H1 (cell line): ENCODE measurements around the gene SLC5A4. TPM values are rescaled to one million over a fixed set of nuclear protein-coding genes. Genes with fewer than 3 reads are reported as not detected.

Source experiments
- CTCF ChIA-PET: fragments of 300-600 bp; sonication (Branson Sonifier 250); formaldehyde crosslinking; loops from one replicate; lab custom pipeline; 2021; ENCODE audit not compliant: partially characterized antibody; lab: Charles Lee
- POLR2A ChIA-PET: fragments of 300-600 bp; sonication (Branson Sonifier 250); formaldehyde crosslinking; loops from one replicate; lab custom pipeline; 2021; ENCODE audit warnings: inconsistent platforms; ENCODE audit not compliant: partially characterized antibody; lab: Charles Lee
- DNase-seq, 2 experiments: peaks; one replicate each; pipeline versions ENCODE4 v3.0.0 to v3.0.0-alpha.2; 2010 to 2022; ENCODE audit warnings: low spot score in 2 of 2, low read depth in 1 of 2, mixed read lengths in 1 of 2
- FAIRE-seq: peaks from 2 replicates; lab custom pipeline; 2011; peaks lifted over from hg19 to GRCh38; lab: Jason Lieb, UNC
- H2AFZ ChIP-seq: 2 replicates; pipeline ENCODE4 v1.8.1; 2012; ENCODE audit warnings: low read length, inconsistent platforms
- H2AK5ac ChIP-seq: 2 replicates; pipeline ENCODE4 v1.6.1; 2013; ENCODE audit warnings: low read depth, low read length
- H2BK120ac ChIP-seq: replicated peaks from 2 replicates; pipeline ENCODE3; 2013; ENCODE audit warnings: low read depth, low read length, inconsistent platforms
- H2BK12ac ChIP-seq: 2 replicates; pipeline ENCODE4 v1.6.1; 2013; ENCODE audit warnings: low read depth, low read length
- H2BK15ac ChIP-seq: 2 replicates; pipeline ENCODE4 v1.6.1; 2013; ENCODE audit warnings: low read length
- H2BK20ac ChIP-seq: 2 replicates; pipeline ENCODE4 v1.6.1; 2013; ENCODE audit warnings: low read length
- H2BK5ac ChIP-seq: 2 replicates; pipeline ENCODE4 v1.6.1; 2013; ENCODE audit warnings: low read depth, low read length
- H3K14ac ChIP-seq: 2 replicates; pipeline ENCODE4 v1.6.1; 2013; ENCODE audit warnings: inconsistent platforms; ENCODE audit not compliant: insufficient read length
- H3K18ac ChIP-seq: 2 replicates; pipeline ENCODE4 v1.6.1; 2013; ENCODE audit warnings: low read length; ENCODE audit errors: extremely low read depth
- H3K23ac ChIP-seq: 2 replicates; pipeline ENCODE4 v1.6.1; 2013; ENCODE audit warnings: inconsistent platforms; ENCODE audit not compliant: insufficient read length
- H3K23me2 ChIP-seq: 2 replicates; pipeline ENCODE4 v1.6.1; 2013; ENCODE audit warnings: low read depth, low read length
- H3K27ac ChIP-seq: 2 replicates; pipeline ENCODE4 v1.6.1; 2011; ENCODE audit warnings: low read depth, low read length, inconsistent platforms
- H3K27me3 ChIP-seq, 4 experiments: replicated peaks in 1 of 4; 1 replicate in 1 of 4; 2 replicates in 3 of 4; pipeline versions ENCODE4 v1.6.1 to v1.8.1; 2011 to 2013; ENCODE audit warnings: low read length in 3 of 4, mild to moderate bottlenecking in 3 of 4, inconsistent platforms in 2 of 4, mixed read lengths in 2 of 4, moderate library complexity in 1 of 4; ENCODE audit not compliant: control insufficient read depth in 3 of 4, insufficient read depth in 3 of 4; ENCODE audit errors: extremely low read depth in 1 of 4
- H3K36me3 ChIP-seq, 4 experiments: 2 replicates each; pipeline versions ENCODE4 v1.6.1 to v1.8.1; 2011 to 2013; ENCODE audit warnings: mild to moderate bottlenecking in 4 of 4, low read length in 3 of 4, moderate library complexity in 2 of 4, control low read depth in 1 of 4, inconsistent platforms in 1 of 4; ENCODE audit not compliant: insufficient read depth in 4 of 4, control insufficient read depth in 2 of 4
- H3K4ac ChIP-seq: replicated peaks from 2 replicates; pipeline ENCODE3; 2013; ENCODE audit warnings: low read length, low read depth, mixed read lengths, inconsistent platforms; ENCODE audit not compliant: insufficient read length
- H3K4me1 ChIP-seq, 4 experiments: replicated peaks in 1 of 4; 1 replicate in 1 of 4; 2 replicates in 3 of 4; pipeline versions ENCODE4 v1.6.1 to v1.8.1; 2011 to 2013; ENCODE audit warnings: low read length in 3 of 4, inconsistent platforms in 2 of 4, mixed read lengths in 1 of 4; ENCODE audit not compliant: insufficient read depth in 4 of 4, control insufficient read depth in 3 of 4
- H3K4me2 ChIP-seq, 2 experiments: 2 replicates each; pipeline versions ENCODE4 v1.6.1 to v1.8.1; 2011 to 2013; ENCODE audit warnings: low read depth in 2 of 2, low read length in 2 of 2, control low read depth in 1 of 2, inconsistent platforms in 1 of 2, mild to moderate bottlenecking in 1 of 2; ENCODE audit not compliant: insufficient read depth in 1 of 2
- H3K4me3 ChIP-seq, 4 experiments: fragments of 200-600, 300-600 bp in 1 of 4; sonication (generic), shearing (Covaris generic), sonication (Bioruptor Twin) in 1 of 4; 2 replicates each; pipeline versions ENCODE4 v1.5.1 to v1.8.1; 2011 to 2016; ENCODE audit warnings: low read length in 4 of 4, low read depth in 3 of 4, control low read depth in 2 of 4, inconsistent platforms in 2 of 4, mild to moderate bottlenecking in 2 of 4, mixed read lengths in 1 of 4, moderate library complexity in 1 of 4; ENCODE audit not compliant: insufficient read depth in 2 of 4; ENCODE audit errors: extremely low read depth in 1 of 4
- H3K56ac ChIP-seq: replicated peaks from 2 replicates; pipeline ENCODE3; 2013; ENCODE audit warnings: low read depth, mild to moderate bottlenecking, mixed read lengths, low read length, inconsistent platforms; ENCODE audit not compliant: insufficient read length
- H3K79me1 ChIP-seq: 2 replicates; pipeline ENCODE4 v1.6.1; 2013; ENCODE audit warnings: low read depth, low read length, control low read depth
- H3K79me2 ChIP-seq, 2 experiments: 2 replicates each; pipeline versions ENCODE4 v1.6.1 to v1.8.1; 2012 to 2013; ENCODE audit warnings: low read length in 2 of 2, mild to moderate bottlenecking in 2 of 2, inconsistent platforms in 1 of 2; ENCODE audit not compliant: insufficient read depth in 2 of 2, control insufficient read depth in 1 of 2
- H3K9ac ChIP-seq, 4 experiments: replicated peaks in 1 of 4; 1 replicate in 1 of 4; 2 replicates in 3 of 4; pipeline versions ENCODE4 v1.6.1 to v1.8.1; 2011 to 2013; ENCODE audit warnings: low read depth in 3 of 4, low read length in 3 of 4, control low read depth in 2 of 4, mild to moderate bottlenecking in 2 of 4, moderate library complexity in 2 of 4, inconsistent platforms in 1 of 4; ENCODE audit errors: extremely low read depth in 1 of 4
- H3K9me3 ChIP-seq, 2 experiments: 2 replicates each; pipeline versions ENCODE4 v1.6.1 to v1.8.1; 2012 to 2013; ENCODE audit warnings: mild to moderate bottlenecking in 2 of 2, moderate library complexity in 2 of 2, control low read depth in 1 of 2, inconsistent platforms in 1 of 2, low read depth in 1 of 2, low read length in 1 of 2, mixed read lengths in 1 of 2; ENCODE audit not compliant: insufficient read depth in 2 of 2
- H4K20me1 ChIP-seq, 2 experiments: replicated peaks in 1 of 2; 2 replicates each; pipeline versions ENCODE3 to v1.8.1; 2011 to 2013; ENCODE audit warnings: inconsistent platforms in 2 of 2, low read length in 2 of 2, mild to moderate bottlenecking in 1 of 2; ENCODE audit not compliant: insufficient read depth in 2 of 2, control insufficient read depth in 1 of 2
- H4K5ac ChIP-seq: 2 replicates; pipeline ENCODE4 v1.6.1; 2013; ENCODE audit warnings: low read length, low read depth, mixed read lengths, inconsistent platforms; ENCODE audit not compliant: insufficient read length
- H4K8ac ChIP-seq: 2 replicates; pipeline ENCODE4 v1.8.0; 2013; ENCODE audit warnings: mild to moderate bottlenecking, moderate library complexity, low read length, inconsistent platforms; ENCODE audit not compliant: insufficient read depth; ENCODE audit errors: extremely low read depth
- H4K91ac ChIP-seq: replicated peaks from 2 replicates; pipeline ENCODE3; 2013; ENCODE audit warnings: low read length, mixed read lengths, inconsistent platforms; ENCODE audit not compliant: insufficient read length
- BACH1 ChIP-seq: IDR thresholded peaks from 2 replicates; pipeline ENCODE4 v1.6.1; 2012; ENCODE audit warnings: low read length, improper control_type of control experiment
- CBX8 ChIP-seq: fragments of 300-800, 300-1000 bp; sonication (generic); IDR thresholded peaks from 2 replicates; pipeline ENCODE4 v1.7.1; 2016; ENCODE audit warnings: low read depth, low read length, borderline replicate concordance
- CTBP2 ChIP-seq: IDR thresholded peaks from 2 replicates; pipeline ENCODE4 v1.7.0; 2011; ENCODE audit warnings: borderline replicate concordance, mild to moderate bottlenecking, moderate library complexity, mixed read lengths, low read length; ENCODE audit not compliant: insufficient read depth, insufficient read length
- JUND ChIP-seq: IDR thresholded peaks from 2 replicates; pipeline ENCODE4 v1.6.1; 2011; ENCODE audit warnings: mild to moderate bottlenecking, improper control_type of control experiment, low read length
- MAX ChIP-seq: IDR thresholded peaks from 2 replicates; pipeline ENCODE4 v1.6.1; 2012; ENCODE audit warnings: inconsistent platforms
- NRF1 ChIP-seq: IDR thresholded peaks from 2 replicates; pipeline ENCODE4 v1.6.1; 2011; ENCODE audit warnings: mild to moderate bottlenecking, low read depth, low read length, improper control_type of control experiment
- POLR2A ChIP-seq, 2 experiments: IDR thresholded peaks; 1 replicate in 1 of 2; 2 replicates in 1 of 2; pipeline ENCODE4 v1.6.1; 2011; ENCODE audit warnings: low read depth in 2 of 2, low read length in 2 of 2, mild to moderate bottlenecking in 2 of 2; ENCODE audit errors: control extremely low read depth in 1 of 2
- POLR2AphosphoS5 ChIP-seq: IDR thresholded peaks from 2 replicates; pipeline ENCODE4 v1.6.1; 2011; ENCODE audit warnings: low read depth, low read length
- RXRA ChIP-seq: IDR thresholded peaks from 2 replicates; pipeline ENCODE4 v1.6.1; 2011; ENCODE audit warnings: low read depth, mild to moderate bottlenecking, low read length, moderate library complexity; ENCODE audit not compliant: insufficient read depth
- SP1 ChIP-seq: IDR thresholded peaks from 2 replicates; pipeline ENCODE4 v1.6.1; 2011; ENCODE audit warnings: low read depth, low read length
- ZNF274 ChIP-seq: IDR thresholded peaks from 2 replicates; pipeline ENCODE4 v1.7.0; 2012; ENCODE audit warnings: low read length, borderline replicate concordance; ENCODE audit errors: extremely low read depth
- WGBS, 2 experiments: shearing (Covaris generic) in 1 of 2; methylation state at CpG; one replicate each; pipeline versions ENCODE4 v1.1.6 to v1.1.7; 2013 to 2015; ENCODE audit warnings: low lambda C conversion rate in 2 of 2, mixed read lengths in 2 of 2, inconsistent platforms in 1 of 2, low coverage in 1 of 2, missing lambda C conversion rate in 1 of 2; ENCODE audit not compliant: insufficient replicate concordance in 2 of 2, insufficient coverage in 1 of 2, insufficient read length in 1 of 2; ENCODE audit errors: extremely low coverage in 1 of 2, missing lambda C conversion rate in 1 of 2; 5-methylcytosine and 5-hydroxymethylcytosine counted together
- polyA plus RNA-seq, 7 experiments: library from polyadenylated mRNA; depleted of rRNA in 3 of 7; stranded (reverse) in 5 of 7; unstranded in 2 of 7; fragments of >200 nt in 5 of 7; fragments of 200-250 nt in 2 of 7; gene quantifications; 1 replicate in 5 of 7; 2 replicates in 1 of 7; 4 replicates in 1 of 7; pipeline versions ENCODE4 v1.2.1 to v1.2.3, GENCODE V29; 2011 to 2013; ENCODE audit warnings: missing spikeins in 2 of 7, mixed read lengths in 2 of 7
- total RNA-seq: library from RNA; stranded (reverse); fragmentation: NEBNext Ultra II Directional; extraction: Animal tissue kit (Norgen Biotek cat#: 25700); gene quantifications from 2 replicates; pipeline ENCODE4 v1.2.1, GENCODE V29; 2021
- TF ChIP-seq, protein P1 (sequence below): IDR thresholded peaks from 2 replicates; pipeline ENCODE4 v1.6.1; 2012; ENCODE audit warnings: low read length, inconsistent platforms

Gene SLC5A4
- total and polyA plus RNA-seq, 2 of the 8 experiments (the other 6 are each of a cell fraction or from before 2014, with no cell fraction given), result 0.17 TPM; not detected in 1

DNA sequence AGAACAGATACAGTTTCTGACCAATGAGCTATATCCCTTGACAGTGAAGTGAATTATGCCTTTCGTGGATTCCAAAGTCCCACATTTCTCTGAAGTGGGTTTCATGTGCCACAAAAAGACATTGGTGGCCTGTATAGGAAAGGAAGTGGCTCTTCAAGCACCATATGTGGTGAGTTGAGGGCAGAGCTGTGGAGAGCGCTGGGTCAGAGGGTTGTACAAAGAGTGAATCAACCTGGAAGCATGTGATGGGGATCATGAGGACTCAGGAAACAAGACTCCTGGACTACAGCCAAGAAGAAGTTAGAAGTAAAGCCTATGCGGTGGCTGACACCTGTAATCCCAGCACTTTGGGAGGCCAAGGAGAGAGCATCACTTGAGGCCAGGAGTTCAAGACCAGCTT lies 579 bp upstream of the SLC5A4 start:
- H4K8ac ChIP-seq, result no peak overlapping the region
- H3K4me1 ChIP-seq, result no peaks in the 10 kb centered on the region
- CTCF ChIA-PET, result interaction anchor here (1.5 to 1.8 kb wide), 2 partner anchors 9 to 11 kb away, joined by 4 to 12 read pairs; no protein-coding TSS in a partner anchor
- no peak overlapping the region for H3K18ac ChIP-seq
- no peak overlapping the region for H2BK5ac ChIP-seq
- no peak overlapping the region for H4K91ac ChIP-seq
- H3K27ac ChIP-seq, result no peak overlapping the region
- no peak overlapping the region for H3K23ac ChIP-seq
- 88% methylated on average over 3 of the region's 3 CpGs; no CpG with 5 or more reads in 1 of the 2 experiments for WGBS, 2 experiments
- POLR2A ChIA-PET, result no interaction called here
- no peaks in the 10 kb centered on the region; a peak in 2 of 7 replicates for H3K27me3 ChIP-seq
- no peaks in the 10 kb centered on the region; the same call in 1 of the 2 replicates for H3K23me2 ChIP-seq
- H2BK20ac ChIP-seq, result no peak overlapping the region
- H3K4me2 ChIP-seq, result no peak overlapping the region
- no peaks in the 10 kb centered on the region for H3K79me2 ChIP-seq
- no peak overlapping the region for H2AFZ ChIP-seq
- FAIRE-seq, result no peak
- no peak overlapping the region for H2BK12ac ChIP-seq
- no peak overlapping the region for H3K4ac ChIP-seq
- H4K20me1 ChIP-seq, result no peaks in the 10 kb centered on the region
- H2BK120ac ChIP-seq, result no peak overlapping the region
- H3K9ac ChIP-seq, result no peak overlapping the region
- H3K4me3 ChIP-seq, result no peak overlapping the region
- H4K5ac ChIP-seq, result no peak overlapping the region
- no peak for DNase-seq
- no peak overlapping the region for H2AK5ac ChIP-seq
- H3K14ac ChIP-seq, result no peak overlapping the region
- no peaks in the 10 kb centered on the region for H3K36me3 ChIP-seq
- H3K9me3 ChIP-seq, result no peaks in the 10 kb centered on the region
- no peak overlapping the region for H2BK15ac ChIP-seq
- no peaks in the 10 kb centered on the region for H3K79me1 ChIP-seq
- no peak overlapping the region for H3K56ac ChIP-seq
- TF ChIP-seq CBX8 (no peak), RXRA (no peak), JUND (no peak), CTBP2 (no peak), NRF1 (no peak), POLR2AphosphoS5 (no peak), ZNF274 (no peak), BACH1 (no peak), POLR2A (IDR thresholded peaks at IDR 0.05; ENCODE audit: control extremely low read depth in 1 of 2, low read depth in 2 of 2, low read length in 2 of 2) (no peak), MAX (no peak), SP1 (no peak)
- TF ChIP-seq, protein P1, sequence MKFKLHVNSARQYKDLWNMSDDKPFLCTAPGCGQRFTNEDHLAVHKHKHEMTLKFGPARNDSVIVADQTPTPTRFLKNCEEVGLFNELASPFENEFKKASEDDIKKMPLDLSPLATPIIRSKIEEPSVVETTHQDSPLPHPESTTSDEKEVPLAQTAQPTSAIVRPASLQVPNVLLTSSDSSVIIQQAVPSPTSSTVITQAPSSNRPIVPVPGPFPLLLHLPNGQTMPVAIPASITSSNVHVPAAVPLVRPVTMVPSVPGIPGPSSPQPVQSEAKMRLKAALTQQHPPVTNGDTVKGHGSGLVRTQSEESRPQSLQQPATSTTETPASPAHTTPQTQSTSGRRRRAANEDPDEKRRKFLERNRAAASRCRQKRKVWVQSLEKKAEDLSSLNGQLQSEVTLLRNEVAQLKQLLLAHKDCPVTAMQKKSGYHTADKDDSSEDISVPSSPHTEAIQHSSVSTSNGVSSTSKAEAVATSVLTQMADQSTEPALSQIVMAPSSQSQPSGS, result no peak
